GM19025 (cell line): Measurements from ENCODE around the gene MYCBPAP.
A peak's percentile ranks its signal among the peaks of the same experiment; 100 is the strongest.
"Not testable (repeated sequence)": the region's sequence is repeated elsewhere in the genome, so short reads cannot be mapped to it uniquely, and the experiment has no call there.

Source experiments
- ATAC-seq: cut with Tn5 transposase; IDR thresholded peaks from one replicate; pipeline ENCODE4 v1.9.1; 2021; ENCODE audit warnings: mild to moderate bottlenecking, low read depth, moderate library complexity; ENCODE audit not compliant: unreplicated experiment

Gene MYCBPAP

GRCh38 chr17:50471009-50471905 lies 37.0 kb upstream of the MYCBPAP start:
- ATAC-seq, result no peak

- ATAC-seq, result no peak
These were observed 36.0 kb upstream of the MYCBPAP start for GRCh38 chr17:50472286-50472685.

DNA sequence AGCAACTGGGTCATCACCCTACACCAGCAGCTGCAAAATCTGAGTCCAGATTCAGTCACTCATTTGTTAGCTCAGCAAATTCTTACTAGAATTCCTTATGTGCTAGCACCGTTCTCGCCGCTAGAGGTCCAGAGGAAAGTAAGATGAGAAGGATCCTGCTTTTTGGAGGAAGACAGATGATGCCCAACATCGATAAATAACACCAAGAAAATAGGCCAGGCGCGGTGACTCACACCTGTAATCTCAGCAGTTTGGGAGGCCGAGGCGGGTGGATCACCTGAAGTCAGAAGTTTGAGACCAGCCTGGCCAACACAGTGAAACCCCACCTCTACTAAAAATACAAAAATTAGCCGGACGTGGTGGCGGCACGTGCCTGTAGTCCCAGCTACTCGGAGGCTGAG lies 35.5 kb upstream of the MYCBPAP start:
- not testable (repeated sequence) for ATAC-seq

DNA sequence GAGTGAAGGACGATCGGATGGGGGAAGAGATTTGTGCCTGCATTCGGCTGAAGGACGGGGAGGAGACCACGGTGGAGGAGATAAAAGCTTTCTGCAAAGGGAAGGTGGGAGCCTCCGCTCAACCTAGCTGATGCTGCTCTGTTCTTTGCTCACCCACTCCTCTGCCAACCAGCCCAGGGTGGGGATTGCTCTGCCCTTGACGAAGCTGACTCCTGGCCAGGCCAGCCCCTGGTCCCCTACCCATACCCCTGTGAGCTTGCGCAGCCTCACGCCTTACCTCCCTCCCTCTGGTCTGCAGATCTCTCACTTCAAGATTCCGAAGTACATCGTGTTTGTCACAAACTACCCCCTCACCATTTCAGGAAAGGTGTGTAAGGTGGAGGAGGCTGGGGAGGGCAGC lies 34.3 kb upstream of the MYCBPAP start:
- no peak for ATAC-seq

GRCh38 chr17:50474523-50474922 lies 33.7 kb upstream of the MYCBPAP start:
- ATAC-seq, result no peak

DNA sequence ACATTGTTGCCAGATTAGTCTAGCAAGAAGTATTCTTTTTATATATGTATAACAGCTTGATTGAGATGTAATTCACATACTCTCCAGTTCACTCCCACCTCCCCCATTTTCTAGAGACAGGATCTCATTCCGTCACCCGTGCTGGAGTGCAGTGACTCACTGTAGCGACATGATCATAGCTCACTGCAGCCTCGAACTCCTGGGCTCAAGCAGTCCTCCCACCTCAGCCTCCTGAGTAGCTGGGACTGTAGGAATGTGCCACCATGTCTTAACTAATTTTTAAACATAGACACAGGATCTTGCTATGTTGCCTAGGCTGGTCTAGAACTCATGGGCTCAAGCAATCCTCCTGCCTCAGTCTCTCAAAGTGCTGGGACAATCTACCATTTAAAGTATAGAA lies 32.9 kb upstream of the MYCBPAP start:
- ATAC-seq, result no peak

DNA sequence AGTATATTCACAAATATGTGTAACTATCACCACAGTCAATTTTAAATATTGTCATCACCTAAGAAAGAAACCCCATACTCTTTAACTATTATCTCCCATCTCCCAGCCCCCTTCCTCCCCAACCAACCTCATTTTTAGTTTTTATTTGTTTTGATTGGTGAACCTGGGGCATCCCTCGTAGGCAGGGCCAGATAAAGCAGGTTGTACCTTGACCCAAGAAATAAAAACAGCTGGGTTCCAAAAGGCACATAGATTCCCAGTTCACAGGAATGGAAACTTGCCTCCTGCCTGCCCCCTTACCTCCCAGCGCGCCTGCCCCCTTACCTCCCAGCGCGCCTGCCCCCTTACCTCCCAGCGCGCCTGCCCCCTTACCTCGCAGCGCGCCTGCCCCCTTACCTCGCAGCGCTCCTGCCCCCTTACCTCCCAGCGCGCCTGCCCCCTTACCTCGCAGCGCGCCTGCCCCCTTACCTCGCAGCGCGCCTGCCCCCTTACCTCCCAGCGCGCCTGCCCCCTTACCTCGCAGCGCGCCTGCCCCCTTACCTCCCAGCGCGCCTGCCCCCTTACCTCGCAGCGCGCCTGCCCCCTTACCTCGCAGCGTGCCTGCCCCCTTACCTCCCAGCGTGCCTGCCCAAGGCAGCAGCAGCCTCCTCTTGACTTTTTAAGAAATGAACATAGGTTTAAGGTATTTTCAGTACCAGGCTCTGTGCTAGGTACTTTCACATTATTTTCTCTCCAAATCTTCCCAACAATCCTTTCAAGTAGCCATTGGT lies 32.3 kb upstream of the MYCBPAP start:
- not testable (repeated sequence) for ATAC-seq

DNA sequence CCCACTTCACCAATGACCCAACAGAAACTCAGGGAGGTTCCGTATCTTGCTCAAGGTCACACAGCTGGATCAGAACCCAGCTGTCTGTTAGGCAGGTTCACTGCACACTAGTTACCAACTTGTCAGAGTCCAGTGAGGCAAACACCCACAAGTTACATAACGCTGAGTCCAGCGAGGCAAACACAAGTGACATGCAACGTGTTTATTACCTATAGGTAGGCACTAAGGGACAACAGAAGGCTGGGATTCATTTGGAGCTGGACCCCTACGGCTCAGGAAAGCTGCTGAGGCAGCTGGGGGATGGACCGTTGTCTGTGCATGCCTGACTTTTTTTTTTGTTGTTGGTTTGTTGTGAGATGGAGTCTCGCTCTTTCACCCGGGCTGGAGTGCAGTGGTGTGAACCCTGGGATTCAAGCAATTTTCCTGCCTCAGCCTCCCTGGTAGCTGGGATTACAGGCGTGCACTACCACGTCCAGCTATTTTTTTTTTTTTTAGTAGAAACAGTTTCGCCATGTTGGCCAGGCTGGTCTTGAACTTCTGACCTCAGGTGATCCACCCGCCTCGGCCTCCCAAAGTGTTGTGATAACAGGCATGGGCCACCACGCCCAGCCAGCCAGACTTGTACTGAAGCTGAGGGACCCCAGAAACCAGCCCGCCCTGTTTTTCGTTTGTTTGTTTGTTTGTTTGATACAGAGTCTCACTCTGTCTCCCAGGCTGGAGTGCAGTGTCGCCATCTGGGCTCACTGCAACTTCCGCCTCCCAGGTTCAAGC lies 31.5 kb upstream of the MYCBPAP start:
- ATAC-seq, result no peak

DNA sequence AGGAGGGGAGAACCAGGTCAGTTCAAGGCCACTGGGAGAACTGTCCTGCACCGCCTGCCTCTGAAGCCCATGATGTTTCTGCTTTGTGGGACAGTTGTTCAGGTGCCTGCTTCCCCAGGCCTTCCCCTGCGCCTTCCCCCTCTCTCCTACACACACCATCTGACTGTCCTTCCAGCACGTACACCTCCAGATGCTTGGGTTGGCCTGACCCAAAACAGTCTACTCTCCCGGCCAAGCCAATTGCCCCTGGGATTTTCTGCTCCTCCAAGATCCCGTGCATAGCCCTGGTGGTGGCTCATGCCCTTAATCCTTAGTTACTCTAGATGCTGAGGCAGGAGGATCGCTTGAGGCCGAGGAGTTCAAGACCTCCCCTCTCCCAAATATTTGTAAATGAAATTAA lies 30.3 kb upstream of the MYCBPAP start:
- ATAC-seq, result no peak

DNA sequence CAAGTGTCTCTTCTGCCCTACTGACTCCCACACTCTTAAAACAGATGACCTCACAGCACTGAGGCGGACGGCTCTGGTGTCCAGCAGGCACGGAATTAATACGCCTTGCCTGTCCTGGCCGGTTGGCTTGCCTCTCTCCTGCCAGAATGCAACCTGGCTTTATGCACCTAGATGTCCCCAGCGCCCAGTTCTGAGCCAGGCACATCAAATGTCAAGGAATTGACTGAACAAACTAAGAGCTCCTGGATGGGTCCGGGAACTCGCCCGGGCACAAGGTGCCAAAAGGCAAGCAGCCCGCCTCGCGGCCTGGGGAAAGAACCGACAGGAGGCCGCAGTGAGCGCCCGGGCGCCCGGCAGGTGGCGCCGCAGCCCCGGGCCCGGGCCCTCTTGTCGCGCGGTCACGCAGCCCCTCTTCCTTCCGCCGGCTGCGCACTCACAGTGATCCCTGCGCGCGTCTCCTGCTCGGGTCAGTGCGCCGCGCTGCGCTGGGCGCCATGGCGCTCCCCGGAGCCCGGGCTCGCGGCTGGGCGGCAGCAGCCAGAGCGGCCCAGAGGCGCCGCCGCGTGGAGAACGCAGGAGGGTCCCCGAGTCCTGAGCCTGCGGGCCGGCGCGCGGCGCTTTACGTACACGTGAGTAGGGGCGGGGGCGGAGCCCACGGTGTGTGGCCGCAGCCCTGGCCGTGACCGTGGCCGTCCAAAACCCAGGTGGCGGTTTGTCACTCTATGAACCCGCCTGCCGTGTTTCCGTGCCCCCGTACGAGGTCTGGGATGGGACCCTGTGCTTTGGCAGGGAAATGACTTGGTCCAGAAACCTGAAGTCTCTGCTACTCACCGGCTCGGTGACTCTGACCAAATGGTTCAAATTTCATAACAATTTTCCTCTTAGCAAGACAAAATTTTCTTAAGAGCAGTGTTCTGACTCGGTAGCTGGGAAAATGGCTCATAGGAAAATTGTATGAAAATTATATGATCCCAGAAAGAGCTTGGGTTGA lies 29.6 kb upstream of the MYCBPAP start, which contains the start of gene RSAD1:
TSS of gene RSAD1 (plus strand) at position 470 of the 991 bp plus-strand sequence. CDS start at position 495, 25 bp downstream.
- ATAC-seq, result peak; percentile 90

- no peak for ATAC-seq
These were observed 28.6 kb upstream of the MYCBPAP start for GRCh38 chr17:50479522-50480141.

DNA sequence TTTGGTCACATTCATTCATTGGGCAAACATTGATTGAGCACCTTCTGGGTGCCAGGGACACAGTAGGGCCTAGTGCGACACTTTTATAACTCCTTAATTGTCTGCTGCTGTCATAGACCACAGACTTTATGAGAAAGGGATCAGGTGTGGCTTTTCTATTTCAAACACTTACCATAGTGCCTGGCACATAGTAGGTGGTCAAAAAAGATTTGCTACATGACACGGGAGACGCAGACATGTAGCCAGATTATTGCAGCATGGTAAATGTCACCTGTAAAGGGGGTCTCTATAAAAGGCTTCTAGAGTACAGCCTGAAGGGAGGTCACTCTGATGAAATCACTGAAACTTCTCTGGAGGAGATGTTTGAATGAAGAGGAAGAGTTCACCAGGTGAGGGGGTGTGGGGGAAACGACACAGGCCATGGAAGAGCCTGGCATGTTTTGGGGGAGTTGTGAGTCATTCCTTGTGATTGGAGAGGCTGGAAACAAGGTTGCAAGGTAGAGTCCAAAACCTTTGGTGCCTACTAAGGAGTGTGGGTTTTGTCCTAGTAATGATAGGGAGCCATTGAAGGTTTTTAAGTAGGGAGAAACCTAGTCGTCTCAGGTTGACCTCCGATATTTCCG lies 28.0 kb upstream of the MYCBPAP start:
- ATAC-seq, result no peak

GRCh38 chr17:50480854-50481490 lies 27.3 kb upstream of the MYCBPAP start:
- no peak for ATAC-seq

DNA sequence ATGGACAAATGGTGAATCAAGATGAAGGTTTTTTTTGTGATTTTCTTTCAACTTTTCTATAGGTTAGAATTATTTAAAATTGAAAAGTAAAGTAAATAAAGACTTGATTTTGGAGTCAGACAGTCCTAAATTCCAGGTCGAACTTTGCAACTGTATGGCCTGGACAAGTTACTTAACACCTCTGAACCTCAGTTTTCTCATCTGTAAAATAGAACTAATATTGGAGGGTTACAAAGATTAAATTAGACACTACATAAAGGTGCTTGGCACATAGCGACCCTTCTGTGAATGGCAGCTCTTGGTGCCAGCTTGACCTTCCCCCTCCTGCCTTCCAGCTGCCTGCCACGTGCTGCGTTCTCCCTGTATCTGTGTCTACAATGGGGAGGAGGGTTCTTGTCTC lies 26.6 kb upstream of the MYCBPAP start:
- ATAC-seq, result no peak

- ATAC-seq, result no peak
These were observed 26.1 kb upstream of the MYCBPAP start for GRCh38 chr17:50482110-50482509.

DNA sequence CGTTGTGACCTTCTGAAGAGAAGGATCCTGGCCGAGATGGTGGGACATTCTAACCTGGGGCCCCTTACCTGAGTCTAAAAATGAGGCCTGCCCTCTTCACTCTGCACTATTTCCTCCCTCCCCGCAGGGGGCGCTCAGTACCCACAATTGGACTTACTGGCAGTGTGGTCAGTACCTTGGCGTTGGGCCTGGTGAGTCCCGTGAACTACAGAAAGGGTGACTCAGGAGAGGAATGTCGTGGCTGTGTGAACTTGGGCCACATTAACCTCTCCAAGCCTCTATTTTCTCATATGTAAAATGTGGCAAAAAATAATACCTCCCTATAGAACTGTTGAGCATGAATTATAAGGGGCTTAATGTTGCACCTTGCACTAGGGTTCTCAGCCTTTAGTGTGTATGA lies 25.7 kb upstream of the MYCBPAP start:
- ATAC-seq, result no peak

GRCh38 chr17:50483266-50483665 lies 25.0 kb upstream of the MYCBPAP start:
- ATAC-seq, result no peak
